HepG2 (cell line): ENCODE data around the gene C2. TPM values are rescaled to one million over a fixed set of nuclear protein-coding genes. Genes with fewer than 3 reads are reported as not detected.

Experiments
- ARNT ChIP-seq: fragments of 450-650 bp; IDR thresholded peaks from 2 replicates; pipeline ENCODE4 v1.6.1; 2017
- BHLHE40 ChIP-seq: IDR thresholded peaks from 2 replicates; pipeline ENCODE4 v1.6.1; 2011; ENCODE audit warnings: low read length, improper control_type of control experiment
- CEBPG ChIP-seq: IDR thresholded peaks from 2 replicates; pipeline ENCODE4 v1.6.1; 2016
- CHD4 ChIP-seq: fragments of 200-600 bp; sonication (generic); IDR thresholded peaks from 2 replicates; pipeline ENCODE4 v1.7.0; 2017; ENCODE audit warnings: mild to moderate bottlenecking, low read length, borderline replicate concordance
- GFI1 ChIP-seq: sonication (generic); formaldehyde crosslinking; IDR thresholded peaks from 2 replicates; pipeline ENCODE4 v1.5.0; 2020; ENCODE audit warnings: missing genetic modification reagents, mild to moderate bottlenecking, borderline replicate concordance
- HOXA3 ChIP-seq: sonication (generic); formaldehyde crosslinking; IDR thresholded peaks from 2 replicates; pipeline ENCODE4 v1.5.0; 2020; ENCODE audit warnings: missing genetic modification reagents
- HOXA5 ChIP-seq: sonication (generic); formaldehyde crosslinking; IDR thresholded peaks from 2 replicates; pipeline ENCODE4 v1.4.0; 2020; ENCODE audit warnings: missing genetic modification reagents
- IKZF4 ChIP-seq: sonication (generic); formaldehyde crosslinking; IDR thresholded peaks from 2 replicates; pipeline ENCODE4 v1.5.1; 2020; ENCODE audit warnings: borderline replicate concordance, mild to moderate bottlenecking, low read depth, missing genetic modification reagents; ENCODE audit errors: not compliant biosample characterization
- KAT8 ChIP-seq: IDR thresholded peaks from 2 replicates; pipeline ENCODE4 v1.6.1; 2016; ENCODE audit warnings: missing genetic modification reagents, missing compliant biosample characterization
- LCORL ChIP-seq, 2 experiments: fragments of 450-650 bp in 1 of 2; sonication (generic) in 1 of 2; formaldehyde crosslinking in 1 of 2; IDR thresholded peaks; 2 replicates each; pipeline versions ENCODE4 v1.5.0 to v1.6.1; 2017 to 2020; ENCODE audit warnings: antibody characterized with exemption in 1 of 2, missing genetic modification reagents in 1 of 2
- NR2C2 ChIP-seq: sonication (generic); formaldehyde crosslinking; IDR thresholded peaks from 2 replicates; pipeline ENCODE4 v1.4.0; 2020; ENCODE audit warnings: missing genetic modification reagents, mild to moderate bottlenecking, moderate library complexity, borderline replicate concordance
- PHB2 ChIP-seq: fragments of 450-650 bp; IDR thresholded peaks from 2 replicates; pipeline ENCODE4 v1.6.1; 2018; ENCODE audit not compliant: partially characterized antibody
- RAD51 ChIP-seq: fragments of 450-650 bp; IDR thresholded peaks from 2 replicates; pipeline ENCODE4 v1.6.1; 2016; ENCODE audit warnings: borderline replicate concordance
- RBM22 ChIP-seq: fragments of 200-400 bp; formaldehyde crosslinking; optimal IDR thresholded peaks from 2 replicates; pipeline ENCODE3; 2017; ENCODE audit warnings: mild to moderate bottlenecking, low read length, moderate library complexity
- TBL1XR1 ChIP-seq: fragments of 150-350 bp; IDR thresholded peaks from 2 replicates; pipeline ENCODE4 v1.6.1; 2014; ENCODE audit warnings: borderline replicate concordance, low read length; ENCODE audit not compliant: partially characterized antibody
- TGIF2 ChIP-seq: IDR thresholded peaks from 2 replicates; pipeline ENCODE4 v1.6.1; 2016; ENCODE audit warnings: control low read depth, missing compliant biosample characterization
- XBP1 ChIP-seq: sonication (generic); formaldehyde crosslinking; IDR thresholded peaks from 2 replicates; pipeline ENCODE4 v1.5.0; 2020; ENCODE audit warnings: missing genetic modification reagents
- ZC3H13 ChIP-seq: sonication (generic); formaldehyde crosslinking; IDR thresholded peaks from 2 replicates; pipeline ENCODE4 v1.8.1; 2023; ENCODE audit warnings: mild to moderate bottlenecking, missing genetic modification reagents, moderate library complexity
- ZNF207 ChIP-seq: fragments of 450-650 bp; IDR thresholded peaks from 2 replicates; pipeline ENCODE4 v1.6.1; 2016; ENCODE audit warnings: antibody characterized with exemption, borderline replicate concordance
- ZNF441 ChIP-seq: sonication (generic); formaldehyde crosslinking; IDR thresholded peaks from 2 replicates; pipeline ENCODE4 v1.7.0; 2021; ENCODE audit warnings: missing genetic modification reagents, borderline replicate concordance
- ZNF614 ChIP-seq: IDR thresholded peaks from 2 replicates; pipeline ENCODE4 v1.6.1; 2018; ENCODE audit warnings: missing biosample characterization, missing genetic modification reagents, inconsistent platforms, borderline replicate concordance
- ZNF788 ChIP-seq: sonication (generic); formaldehyde crosslinking; IDR thresholded peaks from 2 replicates; pipeline ENCODE4 v1.5.0; 2020; ENCODE audit warnings: mild to moderate bottlenecking, missing genetic modification reagents, borderline replicate concordance
- polyA plus RNA-seq, 8 experiments: library from polyadenylated mRNA; depleted of rRNA in 3 of 8; stranded (reverse) in 7 of 8; unstranded in 1 of 8; fragments of >200 nt; fragmentation: Illumina TruSeq in 4 of 8; extraction: Trizol in 4 of 8; gene quantifications; 2 replicates each; pipeline versions ENCODE4 v1.2.1 to v1.2.3, GENCODE V29; 2011 to 2016; ENCODE audit warnings: low read depth in 4 of 8, missing spikeins in 1 of 8, mixed read lengths in 1 of 8; ENCODE audit not compliant: insufficient read depth in 1 of 8
- total RNA-seq, 5 experiments: library from RNA; depleted of rRNA; stranded (reverse); fragments of >200 nt; fragmentation: Illumina TruSeq; extraction: Trizol; gene quantifications; 2 replicates each; pipeline ENCODE4 v1.2.3, GENCODE V29; 2016; ENCODE audit warnings: low read depth in 1 of 5
- TF ChIP-seq, protein P1 (sequence below): sonication (generic); formaldehyde crosslinking; IDR thresholded peaks from 2 replicates; pipeline ENCODE4 v1.5.1; 2020; ENCODE audit warnings: mild to moderate bottlenecking, missing genetic modification reagents, borderline replicate concordance
- TF ChIP-seq, protein P2 (sequence below): sonication (generic); formaldehyde crosslinking; IDR thresholded peaks from 2 replicates; pipeline ENCODE4 v1.4.0; 2020; ENCODE audit warnings: mild to moderate bottlenecking, missing genetic modification reagents
- TF ChIP-seq, protein P3 (sequence below): sonication (generic); formaldehyde crosslinking; IDR thresholded peaks from 2 replicates; pipeline ENCODE4 v1.5.0; 2020; ENCODE audit warnings: mild to moderate bottlenecking, missing genetic modification reagents

C2 gene
- total and polyA plus RNA-seq, 2 of the 13 experiments (the other 11 are each of a cell fraction or from before 2014, with no cell fraction given) = 165 to 307 TPM

DNA sequence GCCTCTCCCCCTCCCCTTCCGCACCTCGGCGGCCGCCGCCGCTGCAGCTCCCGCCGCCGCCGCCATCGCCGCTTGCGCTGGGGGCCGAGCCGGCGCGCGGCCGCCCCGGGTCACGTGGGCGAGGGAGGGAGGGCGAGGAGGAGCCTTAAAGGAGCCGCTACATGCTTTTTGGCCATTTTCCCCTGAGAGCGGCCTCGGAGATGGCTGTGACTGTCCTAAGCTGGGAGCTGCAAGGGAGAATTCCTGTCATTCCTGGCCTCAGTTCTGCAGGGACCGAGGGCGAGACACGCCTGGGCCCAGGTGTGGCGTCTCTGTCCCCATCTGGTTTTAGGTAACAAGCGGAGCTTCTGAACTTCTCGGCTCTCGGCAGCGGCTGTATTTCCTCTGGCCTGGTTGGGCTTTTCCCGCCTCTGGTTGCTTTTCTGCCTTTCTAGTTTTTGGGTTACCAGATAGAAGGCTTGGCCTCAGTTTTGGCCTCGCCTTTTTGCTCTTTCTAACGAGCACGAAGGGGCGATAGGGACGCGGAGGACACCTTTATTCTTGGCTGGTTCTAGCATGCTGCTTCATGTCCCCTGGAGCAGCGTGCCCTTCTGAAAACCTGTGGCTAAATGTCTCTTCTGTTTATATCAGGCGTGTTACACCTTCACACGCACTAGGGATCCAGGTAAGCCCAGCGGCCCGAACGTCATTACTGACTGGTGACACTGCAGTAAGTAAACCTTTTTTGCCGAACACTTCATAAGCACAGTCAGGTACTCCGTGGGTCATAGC is 29.7 kb upstream of the C2 start, which contains the start of gene EHMT2 (continued):
- TF ChIP-seq, protein P1, sequence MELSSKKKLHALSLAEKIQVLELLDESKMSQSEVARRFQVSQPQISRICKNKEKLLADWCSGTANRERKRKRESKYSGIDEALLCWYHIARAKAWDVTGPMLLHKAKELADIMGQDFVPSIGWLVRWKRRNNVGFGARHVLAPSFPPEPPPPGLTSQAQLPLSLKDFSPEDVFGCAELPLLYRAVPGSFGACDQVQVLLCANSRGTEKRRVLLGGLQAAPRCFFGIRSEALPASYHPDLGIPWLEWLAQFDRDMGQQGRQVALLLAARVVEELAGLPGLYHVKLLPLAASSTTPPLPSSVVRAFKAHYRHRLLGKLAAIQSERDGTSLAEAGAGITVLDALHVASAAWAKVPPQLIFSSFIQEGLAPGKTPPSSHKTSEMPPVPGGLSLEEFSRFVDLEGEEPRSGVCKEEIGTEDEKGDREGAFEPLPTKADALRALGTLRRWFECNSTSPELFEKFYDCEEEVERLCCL (CRISPR knock-in tag) = no peak
- TF ChIP-seq TGIF2 (CRISPR knock-in tag) (no peak; the same call in 1 of the 2 replicates), ZNF441 (no peak), ZC3H13 (CRISPR knock-in tag) (peak; percentile 83; the same call in 1 of the 2 replicates), HOXA3 (CRISPR knock-in tag) (peak; percentile 61), LCORL (IDR thresholded peaks at IDR 0.05) (no peak), LCORL (CRISPR knock-in tag; IDR thresholded peaks at IDR 0.05) (0 out of 2 replicates have a peak, but pooled peaks have one; percentile 40), ZNF614 (CRISPR knock-in tag) (no peak), BHLHE40 (peak; percentile 72), NR2C2 (CRISPR knock-in tag) (peak; percentile 23; the same call in 1 of the 2 replicates), IKZF4 (no peak), CEBPG (CRISPR knock-in tag) (no peak), TBL1XR1 (no peak), ZNF207 (no peak), ARNT (no peak), RBM22 (no peak), PHB2 (no peak), GFI1 (CRISPR knock-in tag) (no peak), HOXA5 (CRISPR knock-in tag) (no peak), CHD4 (no peak), KAT8 (CRISPR knock-in tag) (0 out of 2 replicates have a peak, but pooled peaks have one; percentile 7), RAD51 (peak; percentile 67), ZNF788 (CRISPR knock-in tag) (no peak), XBP1 (CRISPR knock-in tag) (no peak)
- TF ChIP-seq, protein P2, sequence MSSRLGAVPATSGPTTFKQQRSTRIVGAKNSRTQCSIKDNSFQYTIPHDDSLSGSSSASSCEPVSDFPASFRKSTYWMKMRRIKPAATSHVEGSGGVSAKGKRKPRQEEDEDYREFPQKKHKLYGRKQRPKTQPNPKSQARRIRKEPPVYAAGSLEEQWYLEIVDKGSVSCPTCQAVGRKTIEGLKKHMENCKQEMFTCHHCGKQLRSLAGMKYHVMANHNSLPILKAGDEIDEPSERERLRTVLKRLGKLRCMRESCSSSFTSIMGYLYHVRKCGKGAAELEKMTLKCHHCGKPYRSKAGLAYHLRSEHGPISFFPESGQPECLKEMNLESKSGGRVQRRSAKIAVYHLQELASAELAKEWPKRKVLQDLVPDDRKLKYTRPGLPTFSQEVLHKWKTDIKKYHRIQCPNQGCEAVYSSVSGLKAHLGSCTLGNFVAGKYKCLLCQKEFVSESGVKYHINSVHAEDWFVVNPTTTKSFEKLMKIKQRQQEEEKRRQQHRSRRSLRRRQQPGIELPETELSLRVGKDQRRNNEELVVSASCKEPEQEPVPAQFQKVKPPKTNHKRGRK (CRISPR knock-in tag) = no peak
- TF ChIP-seq, protein P3, sequence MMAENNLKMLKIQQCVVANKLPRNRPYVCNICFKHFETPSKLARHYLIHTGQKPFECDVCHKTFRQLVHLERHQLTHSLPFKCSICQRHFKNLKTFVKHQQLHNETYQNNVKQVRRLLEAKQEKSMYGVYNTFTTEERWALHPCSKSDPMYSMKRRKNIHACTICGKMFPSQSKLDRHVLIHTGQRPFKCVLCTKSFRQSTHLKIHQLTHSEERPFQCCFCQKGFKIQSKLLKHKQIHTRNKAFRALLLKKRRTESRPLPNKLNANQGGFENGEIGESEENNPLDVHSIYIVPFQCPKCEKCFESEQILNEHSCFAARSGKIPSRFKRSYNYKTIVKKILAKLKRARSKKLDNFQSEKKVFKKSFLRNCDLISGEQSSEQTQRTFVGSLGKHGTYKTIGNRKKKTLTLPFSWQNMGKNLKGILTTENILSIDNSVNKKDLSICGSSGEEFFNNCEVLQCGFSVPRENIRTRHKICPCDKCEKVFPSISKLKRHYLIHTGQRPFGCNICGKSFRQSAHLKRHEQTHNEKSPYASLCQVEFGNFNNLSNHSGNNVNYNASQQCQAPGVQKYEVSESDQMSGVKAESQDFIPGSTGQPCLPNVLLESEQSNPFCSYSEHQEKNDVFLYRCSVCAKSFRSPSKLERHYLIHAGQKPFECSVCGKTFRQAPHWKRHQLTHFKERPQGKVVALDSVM (CRISPR knock-in tag) = no peak
